GM18909 (cell line): ENCODE data around the gene GTF2A1L.

Experiments used
- ATAC-seq: cut with Tn5 transposase; IDR thresholded peaks from one replicate; pipeline ENCODE4 v1.9.1; 2021; ENCODE audit warnings: mild to moderate bottlenecking; ENCODE audit not compliant: unreplicated experiment, poor library complexity

The GTF2A1L gene

DNA sequence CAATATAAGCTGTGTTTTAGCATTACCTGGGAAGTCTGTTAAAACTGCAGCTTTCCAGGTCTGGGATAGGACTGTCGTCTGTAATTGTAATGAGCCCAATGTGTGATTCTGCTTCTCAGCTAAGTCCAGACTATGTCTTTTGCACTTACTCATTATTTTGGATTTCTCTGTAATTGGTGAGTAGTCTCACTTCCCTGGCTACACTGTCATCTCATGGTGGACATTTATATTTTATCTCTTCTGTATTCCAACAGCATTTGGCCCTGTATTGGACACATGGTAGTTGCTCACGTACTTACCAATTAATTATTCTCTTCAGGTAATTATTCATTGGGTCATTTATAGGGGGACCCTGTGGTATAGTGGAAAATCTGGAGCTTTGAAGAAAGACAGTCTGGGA lies 109.9 kb downstream of the GTF2A1L start:
- ATAC-seq: no peak

DNA sequence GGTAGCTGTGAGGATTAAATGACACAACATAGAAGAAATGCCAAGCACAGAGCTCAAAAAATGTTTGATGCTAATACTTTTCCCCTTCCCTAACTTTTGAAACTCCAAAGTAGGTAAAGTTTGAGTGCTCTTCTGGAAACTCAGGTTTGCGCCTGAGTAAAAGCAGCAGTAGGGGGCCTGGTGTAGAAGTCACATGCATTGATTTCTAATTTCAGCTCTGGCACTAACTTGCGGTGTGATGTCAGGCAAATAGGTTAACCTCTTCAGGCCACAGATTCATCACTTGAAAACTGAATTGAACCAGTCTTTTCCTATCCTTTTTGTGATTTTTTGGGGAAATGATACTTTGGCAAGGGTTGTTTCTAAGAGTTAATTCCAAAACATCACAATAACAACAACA lies 110.6 kb downstream of the GTF2A1L start:
- ATAC-seq: no peak

DNA sequence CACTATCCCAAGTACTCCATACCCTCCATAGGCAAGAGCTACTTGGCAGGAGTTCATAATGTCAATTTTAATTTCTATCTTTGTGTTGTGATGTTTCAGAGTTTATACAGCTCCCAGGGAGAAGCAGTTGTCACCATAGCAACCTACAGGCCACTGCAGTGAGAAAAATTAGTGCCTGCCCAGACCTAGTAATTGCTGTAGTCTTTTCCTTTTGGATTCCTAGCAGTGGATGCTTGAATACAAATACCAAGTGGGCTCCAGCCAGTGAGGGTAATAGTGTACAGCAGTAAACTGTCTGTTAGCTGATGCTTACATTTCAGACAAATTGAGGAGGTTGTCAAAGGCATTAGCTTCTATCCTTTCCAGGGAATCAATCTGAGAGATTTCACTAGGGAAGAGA lies 111.2 kb downstream of the GTF2A1L start:
- no peak for ATAC-seq
